ENCODE data around the gene FAM50B.
A peak's percentile ranks its signal among the peaks of the same experiment; 100 is the strongest.

Gene FAM50B, protein sequence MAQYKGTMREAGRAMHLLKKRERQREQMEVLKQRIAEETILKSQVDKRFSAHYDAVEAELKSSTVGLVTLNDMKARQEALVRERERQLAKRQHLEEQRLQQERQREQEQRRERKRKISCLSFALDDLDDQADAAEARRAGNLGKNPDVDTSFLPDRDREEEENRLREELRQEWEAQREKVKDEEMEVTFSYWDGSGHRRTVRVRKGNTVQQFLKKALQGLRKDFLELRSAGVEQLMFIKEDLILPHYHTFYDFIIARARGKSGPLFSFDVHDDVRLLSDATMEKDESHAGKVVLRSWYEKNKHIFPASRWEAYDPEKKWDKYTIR

DNA sequence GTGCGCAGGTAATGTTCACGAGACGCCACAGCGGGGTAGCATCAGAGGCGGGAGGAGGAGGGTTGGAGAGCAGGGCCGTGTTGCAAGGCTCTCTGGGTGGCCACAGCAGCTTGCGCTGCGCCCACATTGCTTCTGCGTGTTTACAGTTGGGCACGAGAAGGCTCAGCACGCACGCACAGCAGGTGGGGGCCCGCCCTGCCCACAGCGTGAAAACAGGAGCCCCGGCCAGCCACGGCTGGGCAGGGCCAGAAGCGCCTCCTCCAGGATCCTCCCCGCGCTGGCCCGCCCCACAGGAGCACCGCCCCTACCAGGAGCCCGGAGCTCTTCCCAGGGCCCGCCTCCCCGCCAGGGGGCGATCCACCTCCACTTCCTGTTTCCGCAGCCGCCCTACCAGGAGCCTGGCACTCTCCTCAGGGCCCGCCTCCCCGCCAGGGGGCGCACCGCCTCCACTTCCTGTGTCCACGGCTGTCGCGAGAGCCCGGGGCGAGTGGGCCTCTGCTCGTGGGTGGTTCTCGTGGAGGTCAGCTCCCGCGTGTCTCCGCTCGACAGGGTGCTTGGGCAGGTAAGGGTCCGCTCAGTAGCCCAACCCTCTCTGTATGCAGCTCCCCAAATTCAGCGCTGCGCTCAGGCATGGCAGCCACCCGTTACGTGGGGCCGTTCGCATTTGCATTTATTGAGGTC is at the start of gene FAM50B:
FAM50B (plus strand) TSS at position 449 of the 681 bp plus-strand sequence. CDS start 439 bp downstream, outside the sequence.
- DNase-seq, result peak; percentile 91

DNA sequence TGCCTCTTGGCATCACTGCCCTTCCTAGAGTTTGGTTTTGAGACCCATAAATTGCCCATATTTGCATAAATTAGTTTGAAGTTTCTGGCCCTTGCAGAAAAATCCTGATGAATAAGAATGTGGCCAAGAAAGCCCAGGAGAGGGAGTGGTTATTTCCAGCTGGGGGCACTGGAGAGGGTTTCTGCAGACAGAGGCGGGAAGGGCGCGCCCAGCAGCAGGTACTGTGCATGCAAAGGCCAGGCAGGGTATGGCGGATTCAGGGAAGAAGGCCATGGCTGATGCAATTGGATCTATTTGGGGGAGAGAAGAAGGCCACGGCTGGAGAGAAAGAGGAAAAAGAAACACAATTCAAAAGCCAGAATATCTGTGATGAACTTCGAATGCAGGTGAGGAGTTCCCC is 49.5 kb upstream of the FAM50B start:
- DNase-seq, result no peak

DNA sequence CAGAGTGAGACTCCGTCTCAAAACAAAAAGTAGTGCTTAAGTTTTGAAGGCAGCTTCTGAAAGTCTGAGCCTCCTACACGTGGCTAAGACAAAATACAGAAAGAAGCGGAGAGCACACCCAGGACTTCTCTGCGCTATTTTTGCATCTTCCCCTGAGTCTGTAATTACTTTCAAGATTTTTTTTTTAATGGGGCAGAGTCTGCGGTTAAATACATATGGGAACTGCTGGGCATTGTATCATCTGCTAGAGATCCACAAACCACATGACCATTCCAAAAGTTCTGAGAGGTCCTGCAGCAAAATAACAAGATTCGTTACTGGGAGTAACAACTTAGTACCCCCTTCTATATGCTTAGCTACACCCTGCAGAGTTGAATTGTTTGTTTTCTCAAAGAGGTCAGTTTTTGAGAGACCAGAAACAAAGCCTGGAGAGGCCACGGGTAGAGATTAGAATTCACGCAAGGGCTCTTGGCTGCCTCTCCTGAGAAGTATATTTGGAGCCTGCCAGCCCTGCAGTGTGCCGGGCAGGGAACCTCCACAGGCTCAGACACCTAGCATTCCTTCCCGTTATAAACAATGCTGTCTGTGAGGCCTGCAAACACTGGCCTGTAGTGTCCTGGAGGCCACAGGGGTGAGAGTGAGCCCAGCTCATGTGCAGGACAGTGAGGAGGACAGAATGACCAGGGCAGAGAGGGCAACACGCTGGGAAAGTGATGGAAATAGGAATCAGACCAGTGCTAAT is 48.2 kb upstream of the FAM50B start:
- no peak for DNase-seq

DNA sequence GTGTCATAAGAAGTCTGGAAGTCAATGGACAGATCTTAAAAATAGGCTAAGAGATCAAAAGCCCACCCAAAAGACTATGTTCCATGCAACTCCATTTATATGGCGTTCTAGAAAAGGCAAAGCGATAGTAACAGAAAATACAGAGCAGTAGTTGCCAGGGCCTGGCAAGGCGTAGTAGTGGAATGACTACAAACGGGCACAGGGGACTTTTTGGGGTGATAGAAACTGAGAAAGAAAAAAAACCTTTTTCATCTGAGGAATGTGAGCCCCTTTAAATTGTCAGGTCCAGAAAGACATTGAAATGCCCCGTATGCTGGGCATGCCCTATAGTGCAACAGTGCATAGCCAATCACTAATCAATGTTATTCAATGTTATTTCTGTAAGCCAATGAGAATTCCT is 47.2 kb upstream of the FAM50B start:
- no peak for DNase-seq

DNA sequence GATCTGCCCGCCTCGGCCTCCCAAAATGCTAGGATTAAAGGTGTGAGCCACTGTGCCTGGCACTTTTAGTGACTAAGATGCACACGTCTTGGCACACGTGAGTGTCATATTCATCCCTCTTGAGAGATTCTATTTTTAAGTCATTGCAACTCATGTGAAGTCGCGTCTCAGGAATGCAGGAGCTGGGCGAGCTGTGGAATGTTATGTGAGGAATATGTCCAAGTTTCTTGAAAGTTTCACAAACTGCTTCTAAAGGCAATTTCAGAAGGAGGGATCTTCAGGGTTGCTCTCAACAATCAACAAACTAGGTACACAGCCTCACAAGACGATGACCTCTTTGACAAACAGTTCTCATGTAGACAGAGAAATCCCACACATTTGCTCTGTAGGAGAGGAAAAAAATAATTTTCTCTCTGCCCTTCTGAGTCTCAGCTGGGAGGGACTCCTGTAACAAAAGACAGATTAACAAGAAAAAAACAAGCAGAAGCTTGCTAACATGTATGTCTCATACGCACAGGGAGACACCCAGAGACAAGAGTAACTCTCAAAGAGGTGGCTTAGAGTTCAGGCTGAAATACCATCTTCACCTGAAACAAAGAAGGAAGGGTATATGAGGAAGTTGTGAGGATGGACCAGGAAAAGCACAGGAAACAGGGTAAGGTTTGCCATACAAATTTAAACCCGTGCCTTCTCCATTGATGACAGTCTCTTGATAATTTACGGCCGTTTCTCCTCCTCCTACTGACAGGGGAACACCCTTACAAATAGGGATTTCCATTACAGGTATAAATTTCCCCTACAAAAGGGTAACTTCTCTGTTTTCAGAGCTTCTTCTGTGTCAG is 45.3 kb upstream of the FAM50B start:
- no peak for DNase-seq

DNA sequence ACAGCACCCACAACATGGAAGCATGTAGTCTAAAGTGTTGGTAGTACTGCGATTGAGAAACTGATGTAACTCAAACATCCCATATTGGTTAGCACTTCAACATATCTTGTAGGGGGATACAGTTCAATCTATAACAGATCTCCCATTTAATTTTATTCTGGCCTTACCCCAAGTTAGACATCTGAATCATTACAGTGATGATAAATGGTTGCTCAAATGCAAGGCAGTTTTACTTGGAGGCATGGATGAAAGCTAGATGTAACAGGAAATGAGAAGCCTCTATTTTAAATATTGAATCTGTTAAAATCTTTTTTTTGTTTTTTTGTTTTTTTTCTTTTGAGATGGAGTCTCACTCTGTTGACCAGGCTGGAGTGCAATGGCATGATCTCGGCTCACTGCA is 44.2 kb upstream of the FAM50B start:
- DNase-seq, result no peak

DNA sequence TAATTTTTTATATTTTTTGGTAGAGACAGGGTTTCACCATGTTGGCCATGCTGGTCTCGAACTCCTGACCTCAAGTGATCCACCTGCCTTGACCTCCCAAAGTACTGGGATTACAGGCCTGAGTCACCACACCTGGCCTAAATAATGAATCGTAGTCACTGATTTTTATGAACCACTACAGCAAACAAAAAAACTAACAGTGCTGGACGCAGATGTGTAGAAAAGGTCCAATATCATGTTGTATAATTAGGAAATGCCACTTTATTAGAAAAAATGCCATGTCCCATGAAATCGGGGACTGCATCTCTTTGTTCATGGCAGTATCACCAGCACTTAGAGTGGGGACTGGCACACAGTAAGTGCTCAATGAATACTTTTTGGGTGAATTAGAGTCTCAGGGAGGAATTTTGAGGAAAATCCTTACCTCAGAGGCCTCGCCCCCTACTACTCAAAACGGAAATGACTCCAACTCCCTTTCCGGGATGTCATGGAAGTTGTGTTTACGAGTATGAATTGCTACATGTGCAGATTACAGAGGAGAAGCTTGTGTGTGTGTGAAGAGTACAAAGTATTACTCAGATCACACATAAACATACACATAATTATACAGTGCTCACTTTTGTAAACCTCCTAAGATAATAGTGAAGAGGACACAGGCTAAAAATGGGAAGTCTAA is 43.6 kb upstream of the FAM50B start:
- DNase-seq, result no peak

DNA sequence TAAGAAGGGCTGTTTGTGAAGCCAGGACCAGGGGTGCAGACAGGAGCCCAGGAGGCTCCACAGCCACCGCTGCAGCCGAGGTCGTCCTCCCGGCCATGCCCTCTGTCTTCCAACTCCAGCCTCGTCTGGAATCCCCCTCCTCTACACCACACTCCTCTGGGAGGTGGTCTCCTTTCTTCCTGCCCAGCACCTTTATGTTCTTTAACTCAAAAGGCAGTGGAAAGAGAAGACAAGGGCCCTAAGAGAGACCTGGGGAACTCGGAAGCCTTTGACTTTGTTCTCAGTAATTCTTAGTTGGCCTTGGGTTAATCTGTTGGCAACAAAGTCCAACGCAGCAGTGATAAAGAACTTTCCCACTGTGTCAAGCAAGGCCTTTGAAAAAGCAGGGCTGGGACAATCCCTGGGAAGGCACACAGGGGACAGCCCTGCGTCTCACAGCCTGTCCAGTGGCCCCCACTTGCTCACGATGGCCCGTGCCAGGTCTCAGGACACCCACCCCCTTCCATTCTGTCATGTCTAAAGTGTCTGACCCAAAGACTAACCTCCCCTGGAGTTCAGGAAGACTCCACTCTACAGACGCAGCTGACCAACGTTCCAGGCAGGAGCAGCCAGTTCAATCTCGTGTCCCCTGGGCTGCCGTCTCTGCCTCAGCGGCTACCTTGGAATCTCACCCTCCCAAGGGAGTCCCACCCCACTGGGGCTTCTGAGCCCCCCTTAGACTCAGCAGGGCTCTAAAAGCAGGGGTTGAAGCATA is 42.8 kb upstream of the FAM50B start:
- DNase-seq, result no peak

DNA sequence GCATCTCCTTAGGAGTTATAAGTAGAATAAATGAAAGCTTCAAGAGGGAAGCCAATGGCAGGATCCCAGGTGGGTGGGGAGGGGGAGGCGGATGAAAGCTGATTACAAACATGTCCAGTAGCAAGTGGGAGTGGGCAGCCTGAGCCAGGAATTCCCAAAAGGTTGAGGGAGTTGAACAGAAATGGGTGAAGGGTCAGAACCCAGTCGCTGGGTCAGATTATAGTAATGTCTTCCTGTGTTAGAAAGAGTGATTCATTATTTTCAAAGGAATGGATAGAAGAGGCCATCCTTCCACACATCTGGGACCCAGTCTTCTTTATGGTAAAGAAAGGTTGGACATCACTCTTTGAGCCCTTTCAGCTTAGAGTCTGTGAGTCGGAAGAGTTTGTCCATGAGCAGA is 41.0 kb upstream of the FAM50B start:
- DNase-seq, result no peak

DNA sequence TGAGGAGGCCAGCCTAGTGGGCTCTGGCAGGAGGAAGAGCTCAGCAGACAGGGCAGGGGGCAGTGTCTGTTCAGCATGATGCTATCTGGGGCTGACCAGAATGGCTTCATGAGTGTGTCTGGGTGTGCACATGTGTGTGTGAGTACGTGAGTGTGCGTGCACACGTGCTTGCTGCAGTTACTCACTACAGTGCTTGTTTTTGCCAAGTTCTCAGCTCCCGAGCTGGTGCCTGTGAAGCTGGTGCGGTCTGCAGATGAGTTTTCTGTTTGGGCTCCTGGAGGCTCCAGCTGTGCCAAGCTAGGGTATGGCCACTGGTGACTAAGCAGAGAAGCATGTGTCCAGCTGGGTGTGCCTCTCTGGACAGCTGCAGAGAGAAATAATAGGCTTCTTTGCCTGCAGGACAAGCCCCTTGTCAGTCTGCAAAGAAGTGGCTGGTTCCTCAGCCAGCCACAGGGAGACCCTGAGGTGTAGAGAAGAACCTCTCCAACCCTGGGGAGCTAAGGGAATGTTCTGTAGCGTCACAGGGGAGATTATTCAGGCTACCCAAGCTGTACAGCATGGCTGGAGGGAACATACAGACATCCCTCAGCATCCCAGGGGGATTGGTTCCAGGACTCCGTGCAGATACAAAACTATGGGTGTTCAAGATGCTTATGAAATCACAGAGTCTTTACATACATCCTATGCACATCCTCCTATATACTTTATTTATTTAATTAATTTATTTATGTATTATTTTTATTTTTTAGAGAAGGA is 40.2 kb upstream of the FAM50B start:
- DNase-seq, result no peak

DNA sequence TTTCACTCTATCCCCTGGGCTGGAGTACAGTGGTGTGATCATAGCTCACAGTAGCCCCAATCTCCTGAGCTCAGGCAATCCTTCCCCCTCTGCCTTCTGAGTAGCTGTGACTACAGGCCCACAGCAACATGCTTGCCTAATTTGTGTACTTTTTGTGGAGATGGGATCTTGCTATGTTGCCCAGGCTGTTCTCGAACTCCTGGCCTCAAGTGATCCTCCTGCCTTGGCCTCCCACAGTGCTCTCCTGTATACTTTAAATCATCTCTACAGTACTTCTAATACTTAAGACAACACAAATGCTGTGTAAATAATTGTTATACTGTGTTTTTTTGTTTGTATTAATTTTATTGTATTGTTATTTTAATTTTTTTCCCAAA is 39.7 kb upstream of the FAM50B start:
- DNase-seq, result no peak

DNA sequence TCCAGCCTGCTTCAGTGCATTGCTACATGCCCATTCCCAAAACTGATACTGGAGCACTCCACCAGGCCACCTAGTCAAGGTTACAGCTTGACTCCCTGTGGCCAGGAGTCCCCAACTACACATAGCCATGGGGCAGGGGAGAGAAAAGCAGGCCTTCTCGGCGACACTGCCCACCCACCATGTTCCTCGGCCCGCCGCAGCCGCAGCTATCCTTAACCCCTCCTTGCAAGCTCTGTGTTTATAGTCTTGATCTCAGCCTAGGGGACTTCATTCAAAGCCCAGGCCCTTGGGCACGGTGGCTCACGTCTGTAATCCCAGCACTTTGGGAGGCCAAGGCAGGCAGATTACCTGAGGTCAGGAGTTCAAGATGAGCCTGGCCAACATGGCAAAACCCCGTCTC is 39.2 kb upstream of the FAM50B start:
- no peak for DNase-seq

DNA sequence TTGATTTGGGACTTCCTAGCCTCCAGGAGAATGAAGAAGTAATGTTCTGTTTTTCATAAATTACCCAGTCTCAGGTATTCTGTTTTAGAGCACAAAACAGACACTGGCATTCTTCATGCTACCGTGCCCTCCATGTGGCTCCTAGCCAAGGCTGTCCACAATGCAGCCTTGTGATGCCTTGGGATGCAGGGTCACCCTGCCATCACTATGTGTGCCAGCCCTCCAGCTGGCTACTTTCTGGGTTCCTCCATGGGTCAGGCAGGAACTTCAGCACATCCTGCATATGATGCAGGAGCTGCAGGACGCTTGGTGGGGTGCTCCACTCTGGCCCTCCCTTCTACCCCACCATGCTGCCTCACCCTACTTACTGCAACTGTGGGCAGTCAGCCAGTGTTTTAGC is 38.0 kb upstream of the FAM50B start:
- no peak for DNase-seq

DNA sequence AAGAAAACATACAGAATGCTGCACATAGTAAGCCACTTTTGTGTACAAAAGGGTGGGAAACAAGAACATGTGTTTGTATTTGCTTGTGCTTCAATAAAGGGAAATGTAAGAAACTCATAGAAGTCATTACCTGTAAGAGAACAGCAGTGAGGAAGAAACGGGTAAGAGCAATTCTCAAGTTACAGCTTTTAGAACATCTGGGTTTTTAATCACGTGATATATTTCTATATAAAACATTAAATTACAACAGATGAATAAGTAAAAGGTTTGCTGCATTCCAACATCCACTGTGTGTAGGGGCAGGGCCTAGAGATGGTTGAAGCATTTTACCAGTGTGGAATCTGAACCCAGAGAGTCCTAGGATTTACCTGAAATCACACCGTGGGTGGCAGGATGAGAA is 36.6 kb upstream of the FAM50B start:
- no peak for DNase-seq

DNA sequence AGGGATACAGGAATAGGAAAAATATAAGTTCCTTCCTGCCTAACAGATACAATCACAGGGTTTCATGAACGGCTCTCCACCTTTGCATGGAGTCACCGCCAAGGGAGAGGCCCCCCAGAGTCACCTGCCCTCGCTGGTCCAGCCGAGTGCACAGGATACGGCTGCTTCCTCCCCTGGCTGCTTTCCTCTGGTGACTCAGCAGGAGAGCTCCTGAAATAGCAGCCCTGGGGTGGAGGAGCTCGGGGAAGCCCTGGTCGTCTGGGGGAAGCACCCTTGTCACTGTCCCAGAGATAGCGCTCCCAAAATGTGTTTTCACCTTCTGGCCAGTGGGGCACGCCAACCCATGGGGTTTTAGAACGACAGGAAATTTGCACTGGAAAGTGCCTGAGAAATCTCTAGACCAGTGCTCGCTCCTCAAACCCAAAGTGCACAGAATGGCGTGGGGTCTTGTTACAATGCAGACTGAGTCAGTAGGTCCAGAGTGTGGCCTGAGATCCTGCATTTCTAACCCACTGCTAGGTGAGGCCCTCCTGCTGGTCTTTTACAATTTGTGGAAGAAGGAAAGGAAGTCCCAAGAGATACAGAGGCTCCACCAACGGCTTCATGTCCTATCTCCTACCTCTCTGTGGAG is 35.9 kb upstream of the FAM50B start:
- peak in 1 of 2 donors; percentile 8 for DNase-seq

DNA sequence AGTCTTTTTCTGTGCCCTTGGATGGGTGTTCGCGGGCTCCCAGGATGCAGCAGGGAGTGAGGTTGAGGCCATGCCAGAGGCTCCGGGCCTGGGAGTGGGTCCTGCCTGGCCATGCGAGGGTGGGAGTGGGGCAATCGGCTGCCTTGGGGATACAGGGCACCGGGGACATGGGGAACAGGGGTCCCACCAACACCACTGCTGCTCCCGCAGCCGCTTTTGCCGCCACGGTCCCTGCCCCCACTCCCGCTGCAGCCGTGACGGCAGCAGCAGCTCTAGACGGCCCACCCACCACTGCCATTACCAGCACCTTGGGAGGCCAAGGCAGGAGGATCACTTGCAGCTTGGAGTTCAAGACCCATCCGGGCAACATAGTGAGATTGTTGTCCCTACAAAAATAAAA is 35.3 kb upstream of the FAM50B start:
- no peak for DNase-seq

DNA sequence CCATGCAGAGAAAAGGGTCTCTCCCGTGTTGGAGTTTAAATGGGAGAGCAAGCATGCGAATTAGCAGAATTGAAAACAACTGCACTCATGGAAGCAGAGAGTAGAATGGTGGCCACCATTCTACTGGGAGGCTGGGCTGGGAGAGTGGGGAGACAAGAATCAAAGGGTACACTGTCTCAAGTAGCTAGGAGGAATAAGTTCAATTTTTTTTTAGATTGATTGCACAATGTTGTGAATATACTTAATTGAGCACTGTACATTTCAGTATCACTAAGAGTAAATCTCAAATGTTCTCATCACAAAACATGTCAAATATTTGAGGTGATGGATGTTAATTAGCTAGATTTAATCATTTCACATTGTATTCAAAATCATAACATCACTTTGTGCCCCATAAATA is 34.6 kb upstream of the FAM50B start:
- no peak for DNase-seq

DNA sequence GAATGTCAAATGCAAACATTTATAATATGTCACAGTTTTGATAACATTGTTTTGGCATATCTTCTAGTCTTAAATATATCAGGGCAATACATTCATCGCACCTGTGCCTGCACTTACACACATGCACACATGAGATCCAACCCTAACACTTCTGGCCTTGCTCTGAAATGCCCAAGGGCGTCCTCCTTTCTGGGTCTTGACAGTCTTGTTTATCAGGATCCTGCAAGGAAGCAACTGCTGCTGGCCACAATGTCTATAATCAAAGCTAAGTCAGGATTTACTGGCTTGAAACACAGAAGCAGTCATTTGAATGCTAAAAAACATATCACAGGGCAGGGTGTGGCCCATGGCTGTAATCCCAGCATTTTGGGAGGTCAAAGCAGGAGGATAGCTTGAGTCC is 32.9 kb upstream of the FAM50B start:
- DNase-seq, result no peak

DNA sequence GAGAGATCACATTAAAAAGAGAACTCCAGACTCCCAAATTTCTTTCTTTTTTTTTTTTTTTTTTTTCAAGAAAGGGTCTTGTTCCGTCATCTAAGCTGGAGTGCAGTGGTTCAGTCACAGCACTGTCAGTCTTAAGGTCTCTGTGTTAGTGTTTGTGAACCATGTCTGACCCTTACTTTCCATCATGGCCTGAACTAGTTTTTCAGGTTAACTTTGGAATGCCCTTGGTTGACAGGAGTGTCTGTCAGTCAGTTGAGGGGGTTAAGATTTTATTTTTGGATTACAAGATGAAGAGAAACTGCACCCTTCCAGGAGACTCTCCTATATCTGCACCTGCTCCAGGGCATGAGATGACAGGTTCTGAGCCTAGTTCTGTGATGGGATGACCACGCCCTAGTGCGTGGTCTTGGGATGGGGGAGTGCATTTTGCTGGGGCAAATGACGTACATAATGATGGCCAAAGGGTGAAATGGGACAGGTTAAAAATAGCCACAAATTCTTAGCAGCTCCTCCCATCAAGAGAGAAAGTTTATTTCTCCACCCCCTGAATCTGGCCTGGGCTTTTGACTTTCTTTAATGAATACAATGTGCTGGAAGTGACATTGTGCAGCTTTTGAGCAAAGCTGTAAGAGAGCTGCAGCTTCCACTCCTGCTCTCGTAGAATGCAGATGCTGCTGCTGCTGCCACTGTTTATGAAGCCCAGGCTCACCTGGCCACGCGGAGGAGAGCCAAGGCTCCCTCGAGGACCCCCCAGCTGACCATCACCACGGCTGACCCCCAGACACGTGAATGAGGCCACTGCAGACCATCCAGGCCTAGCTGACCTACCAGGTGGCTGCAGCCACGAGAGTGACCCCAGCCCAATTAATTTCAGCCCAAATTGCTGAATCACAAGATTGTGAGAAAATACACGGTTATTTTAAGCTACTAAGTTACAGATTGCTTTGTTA is 29.7 kb upstream of the FAM50B start:
- no peak for DNase-seq
